ENCODE measurements around the gene SND1.

Gene SND1

GRCh38 chr7:127798023-127798422, 146.0 kb downstream of the SND1 start:
- no peak for DNase-seq (ENCODE audit: low spot score)
- FAIRE-seq = no peak

DNA sequence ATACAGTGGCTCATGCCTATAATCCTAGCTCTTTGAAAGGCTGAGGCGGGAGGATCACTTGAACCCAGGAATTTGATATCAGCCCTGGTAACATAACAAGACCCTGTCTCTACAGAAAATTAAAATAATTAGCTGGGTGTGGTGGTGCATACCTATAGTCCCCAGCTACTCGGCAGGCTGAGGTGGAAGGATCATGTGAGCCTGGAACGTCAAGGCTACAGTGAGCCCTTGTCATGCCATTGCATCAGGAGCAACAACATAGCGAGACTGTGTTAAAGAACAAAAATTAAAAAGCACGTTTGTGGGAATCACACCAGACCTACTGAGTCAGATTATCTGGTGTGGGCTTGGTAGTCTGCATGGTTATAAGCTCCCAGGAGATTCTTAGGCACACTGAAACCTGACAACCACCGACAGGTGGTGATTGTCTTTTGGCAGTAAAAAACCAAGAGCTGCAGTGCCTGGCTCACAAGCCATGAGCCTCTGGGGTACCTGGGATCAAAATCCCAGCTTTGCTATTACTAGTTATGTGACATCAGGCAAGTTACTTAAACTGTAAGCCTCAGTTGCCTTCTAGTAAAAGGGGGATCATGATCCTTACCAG, 146.9 kb downstream of the SND1 start:
- FAIRE-seq (no peak), DNase-seq (ENCODE audit: low spot score) (no peak)

GRCh38 chr7:127799535-127800305, 147.7 kb downstream of the SND1 start:
- FAIRE-seq = no peak
- DNase-seq (ENCODE audit: low spot score) = no peak

- DNase-seq (ENCODE audit: low spot score) = no peak
- no peak for FAIRE-seq
Measured at GRCh38 chr7:127802845-127803244, 150.9 kb downstream of the SND1 start.

DNA sequence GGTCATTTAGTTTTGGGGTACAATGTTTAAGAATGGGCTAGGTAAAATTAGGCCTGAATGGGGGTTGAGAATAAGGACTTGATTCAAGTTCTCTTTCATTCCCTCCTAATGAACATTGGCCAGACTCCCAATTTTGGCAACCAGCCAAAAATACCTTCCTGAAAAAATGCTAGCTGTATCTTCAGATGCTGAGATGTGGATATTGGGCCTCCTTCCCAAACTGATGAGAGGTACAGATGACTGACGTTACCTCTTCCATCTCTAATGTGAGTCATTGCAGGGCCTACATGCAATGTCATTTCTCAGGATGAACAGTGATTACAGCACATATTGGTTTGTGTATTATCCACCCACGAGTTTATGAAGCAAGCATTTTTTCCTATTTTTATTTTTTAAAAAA, 151.6 kb downstream of the SND1 start:
- DNase-seq (ENCODE audit: low spot score) (no peak), FAIRE-seq (no peak)

DNA sequence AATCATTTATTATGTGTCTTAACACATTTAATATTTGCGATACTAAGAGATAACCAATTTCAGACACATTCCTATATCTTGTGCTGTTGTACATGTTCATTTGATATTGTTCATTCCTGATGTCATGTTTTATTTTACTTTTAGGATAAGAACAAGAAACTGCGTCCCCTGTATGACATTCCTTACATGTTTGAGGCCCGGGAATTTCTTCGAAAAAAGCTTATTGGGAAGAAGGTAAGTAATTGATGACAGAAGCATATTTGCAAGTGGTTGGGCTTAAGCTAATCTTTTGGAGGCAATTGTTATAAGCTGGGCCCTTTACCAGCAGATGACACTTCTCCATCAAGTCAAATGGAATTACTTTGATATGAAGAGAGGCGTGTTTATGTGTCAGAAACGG, 155.3 kb downstream of the SND1 start:
- FAIRE-seq (no peak), DNase-seq (ENCODE audit: low spot score) (no peak)

- FAIRE-seq = no peak
Measured at GRCh38 chr7:127807829-127808228, 155.8 kb downstream of the SND1 start.

DNA sequence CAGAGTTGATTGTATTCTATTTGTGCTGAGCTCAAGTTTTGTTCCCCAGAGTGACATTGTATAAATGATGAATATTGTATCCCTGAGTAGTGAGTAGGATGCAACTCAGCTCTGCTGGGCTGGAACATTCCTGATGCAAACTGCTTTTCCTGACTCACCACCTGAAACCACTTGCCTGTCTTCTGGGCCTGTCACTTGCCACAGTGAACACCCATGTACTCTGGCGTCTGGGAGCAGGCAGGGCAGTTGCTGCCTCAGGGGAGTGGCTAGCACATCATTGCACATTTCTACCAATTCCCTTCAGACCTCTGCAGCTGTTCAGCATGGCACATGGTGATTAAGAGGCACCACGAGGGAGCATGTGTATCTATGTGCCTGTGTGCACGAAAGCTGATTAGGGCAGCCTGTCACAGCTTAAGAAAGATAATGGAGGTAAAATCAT, 157.3 kb downstream of the SND1 start:
- peak; percentile 82 for DNase-seq (ENCODE audit: low spot score)
- peak; percentile 81 for FAIRE-seq

More at GRCh38 chr7:127807829-127808228, 155.8 kb downstream of the SND1 start:
- no peak for DNase-seq (ENCODE audit: low spot score)

DNA sequence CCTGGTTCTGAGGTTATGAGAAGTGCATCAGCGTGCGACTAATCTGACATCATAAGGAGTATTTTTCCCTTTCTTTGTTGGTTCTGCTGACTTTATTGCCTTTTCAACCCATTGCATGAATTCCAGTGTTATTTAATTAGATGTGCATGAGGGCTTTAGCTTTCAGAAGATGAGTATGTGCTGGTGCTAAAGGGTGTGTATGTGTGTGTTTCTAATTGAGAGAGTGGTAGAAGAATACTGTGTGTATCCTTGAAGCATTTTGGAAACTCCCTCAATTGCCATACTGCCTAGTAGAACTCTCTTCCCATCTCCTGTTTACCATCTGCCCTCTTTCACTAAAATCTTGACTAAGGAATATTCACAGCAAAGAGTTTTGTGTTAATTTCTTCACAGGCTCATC, 158.1 kb downstream of the SND1 start:
- no peak for FAIRE-seq

GRCh38 chr7:127810696-127811660, 159.0 kb downstream of the SND1 start:
- no peak for DNase-seq (ENCODE audit: low spot score)
- FAIRE-seq = no peak

More for the DNA sequence above, 158.1 kb downstream of the SND1 start:
- no peak for DNase-seq (ENCODE audit: low spot score)

GRCh38 chr7:127812540-127812939, 160.5 kb downstream of the SND1 start:
- FAIRE-seq (no peak), DNase-seq (ENCODE audit: low spot score) (no peak)

DNA sequence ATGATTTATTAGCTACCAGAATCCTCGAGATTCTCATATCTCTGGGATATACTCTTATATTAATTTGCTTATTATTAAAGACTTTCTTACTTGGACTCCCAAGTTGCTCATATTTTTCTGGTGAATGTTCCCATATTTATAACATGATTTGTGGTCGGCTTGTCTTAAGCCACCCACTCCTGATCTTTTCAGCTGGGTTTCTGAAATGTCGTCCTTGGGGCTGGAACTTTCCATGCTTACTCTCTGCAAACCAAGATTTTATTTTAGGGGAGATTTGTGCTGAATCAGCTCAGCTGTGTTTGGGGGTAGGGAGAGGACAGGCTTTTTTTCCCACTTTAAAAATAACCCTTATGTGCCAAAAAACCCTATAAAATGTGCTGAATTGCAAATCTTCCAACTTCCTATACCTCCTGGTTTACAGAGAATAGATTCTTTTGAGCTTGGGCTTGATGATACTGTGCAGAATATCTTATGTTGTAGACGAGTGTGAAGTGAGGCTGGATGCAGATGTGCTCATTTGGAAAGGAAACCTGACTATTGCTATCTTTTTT, 162.1 kb downstream of the SND1 start:
- DNase-seq (ENCODE audit: low spot score) (no peak), FAIRE-seq (no peak)

GRCh38 chr7:127815631-127816145, 163.7 kb downstream of the SND1 start:
- DNase-seq (ENCODE audit: low spot score) (no peak), FAIRE-seq (no peak)

GRCh38 chr7:127816354-127817190, 164.6 kb downstream of the SND1 start:
- peak; percentile 43 for FAIRE-seq
- DNase-seq (ENCODE audit: low spot score) = peak; percentile 26

- FAIRE-seq (no peak), DNase-seq (ENCODE audit: low spot score) (no peak)
Measured at GRCh38 chr7:127817466-127817865, 165.5 kb downstream of the SND1 start.

GRCh38 chr7:127818306-127818705, 166.3 kb downstream of the SND1 start:
- no peak for FAIRE-seq
- DNase-seq (ENCODE audit: low spot score) = no peak

- peak; percentile 41 for DNase-seq (ENCODE audit: low spot score)
Measured at GRCh38 chr7:127819975-127820731, 168.2 kb downstream of the SND1 start.

DNA sequence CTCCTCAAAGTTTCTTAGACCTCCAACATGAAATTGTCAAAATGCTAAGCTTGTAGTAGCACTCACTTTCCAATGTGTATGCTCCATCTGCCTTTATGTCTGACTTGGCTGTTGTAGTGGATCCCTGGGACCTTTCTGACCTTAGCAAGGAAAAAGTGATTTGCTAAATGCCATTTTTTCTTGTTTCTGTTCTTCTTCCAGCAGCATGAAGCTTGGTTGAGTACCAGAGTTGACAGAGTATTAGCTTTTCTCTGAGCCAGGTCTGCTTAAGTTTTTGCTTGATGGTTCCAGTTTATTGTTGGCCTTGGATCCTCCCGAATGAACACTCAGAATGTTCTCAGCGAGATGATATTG, 168.7 kb downstream of the SND1 start:
- FAIRE-seq (no peak), DNase-seq (ENCODE audit: low spot score) (no peak)

More at GRCh38 chr7:127819975-127820731, 168.2 kb downstream of the SND1 start:
- FAIRE-seq = peak; percentile 67

GRCh38 chr7:127821146-127821545, 169.2 kb downstream of the SND1 start:
- FAIRE-seq = no peak
- no peak for DNase-seq (ENCODE audit: low spot score)
